HEK293 (cell line): ENCODE measurements around the gene LCN9.

Source experiments
- CTCF ChIA-PET: fragments of 350-600 bp; formaldehyde crosslinking; extraction: SDS; loops from one replicate; lab custom pipeline; 2021; ENCODE audit warnings: antibody characterized with exemption; lab: Yijun Ruan, JAX
- POLR2A ChIA-PET: fragments of 300-600 bp; formaldehyde crosslinking; extraction: SDS; loops from one replicate; lab custom pipeline; 2020; ENCODE audit warnings: antibody characterized with exemption, inconsistent platforms; lab: Yijun Ruan, JAX
- H3K27ac ChIP-seq: fragments of 200-500 bp; sonication (Bioruptor generic); 2 replicates; pipeline ENCODE4 v1.5.1; 2014; ENCODE audit warnings: low read depth, low read length, control low read depth, inconsistent platforms; ENCODE audit errors: extremely low read depth
- H3K36me3 ChIP-seq, 2 experiments: fragments of 200-500 bp in 1 of 2; sonication (Bioruptor generic) in 1 of 2; 1 replicate in 1 of 2; 2 replicates in 1 of 2; pipeline ENCODE4 v1.5.1; 2014 to 2017; ENCODE audit warnings: inconsistent platforms in 2 of 2, low read length in 2 of 2; ENCODE audit not compliant: control insufficient read depth in 2 of 2, insufficient read depth in 1 of 2
- H3K4me1 ChIP-seq: fragments of 200-500 bp; sonication (Bioruptor generic); 2 replicates; pipeline ENCODE4 v1.5.1; 2014; ENCODE audit warnings: mild to moderate bottlenecking, low read length, inconsistent platforms; ENCODE audit not compliant: control insufficient read depth, insufficient read depth
- H3K4me3 ChIP-seq: 2 replicates; pipeline ENCODE4 v1.5.1; 2011; ENCODE audit warnings: low read depth, mild to moderate bottlenecking, control low read depth, low read length, moderate library complexity
- H3K9me3 ChIP-seq: fragments of 200-500 bp; sonication (Bioruptor generic); 2 replicates; pipeline ENCODE4 v1.5.1; 2014; ENCODE audit warnings: low read depth, low read length, inconsistent platforms; ENCODE audit not compliant: control insufficient read depth, insufficient read depth
- BCL11B ChIP-seq: fragments of 450-650 bp; formaldehyde crosslinking; IDR thresholded peaks from 2 replicates; pipeline ENCODE4 v1.5.1; 2016; ENCODE audit warnings: low read depth, missing biosample characterization, missing genetic modification characterization
- GFI1B ChIP-seq: fragments of 450-650 bp; formaldehyde crosslinking; IDR thresholded peaks from 2 replicates; pipeline ENCODE4 v1.5.1; 2016; ENCODE audit warnings: missing biosample characterization, missing genetic modification characterization
- HOXC10 ChIP-seq: sonication (generic); formaldehyde crosslinking; IDR thresholded peaks from 2 replicates; pipeline ENCODE4 v1.8.1; 2023; ENCODE audit warnings: mild to moderate bottlenecking, missing genetic modification reagents
- MEIS1 ChIP-seq: sonication (generic); formaldehyde crosslinking; IDR thresholded peaks from 2 replicates; pipeline ENCODE4 v1.8.1; 2022; ENCODE audit warnings: missing genetic modification reagents, mild to moderate bottlenecking, borderline replicate concordance
- YY2 ChIP-seq: fragments of 450-650 bp; formaldehyde crosslinking; IDR thresholded peaks from 2 replicates; pipeline ENCODE4 v1.5.1; 2016; ENCODE audit warnings: missing biosample characterization, missing genetic modification characterization
- ZBTB1 ChIP-seq: fragments of 450-650 bp; formaldehyde crosslinking; IDR thresholded peaks from 2 replicates; pipeline ENCODE4 v1.5.1; 2016; ENCODE audit warnings: missing biosample characterization, missing genetic modification characterization
- ZBTB20 ChIP-seq: fragments of 450-650 bp; formaldehyde crosslinking; IDR thresholded peaks from 2 replicates; pipeline ENCODE4 v1.5.1; 2016; ENCODE audit warnings: missing biosample characterization, missing genetic modification characterization
- ZFP69B ChIP-seq: fragments of 450-650 bp; formaldehyde crosslinking; IDR thresholded peaks from 2 replicates; pipeline ENCODE4 v1.5.1; 2016; ENCODE audit warnings: missing biosample characterization, missing genetic modification characterization
- ZNF140 ChIP-seq: fragments of 450-650 bp; formaldehyde crosslinking; IDR thresholded peaks from 2 replicates; pipeline ENCODE4 v1.5.1; 2016; ENCODE audit warnings: missing biosample characterization, missing genetic modification characterization
- ZNF169 ChIP-seq: fragments of 450-650 bp; formaldehyde crosslinking; IDR thresholded peaks from 2 replicates; pipeline ENCODE4 v1.5.1; 2016; ENCODE audit warnings: missing biosample characterization, missing genetic modification characterization
- ZNF2 ChIP-seq: fragments of 450-650 bp; formaldehyde crosslinking; IDR thresholded peaks from 2 replicates; pipeline ENCODE4 v1.5.1; 2016; ENCODE audit warnings: missing biosample characterization, missing genetic modification characterization
- ZNF211 ChIP-seq: fragments of 450-650 bp; formaldehyde crosslinking; IDR thresholded peaks from 2 replicates; pipeline ENCODE4 v1.5.1; 2016; ENCODE audit warnings: low read depth, missing biosample characterization, missing genetic modification characterization
- ZNF292 ChIP-seq: fragments of 450-650 bp; formaldehyde crosslinking; IDR thresholded peaks from 2 replicates; pipeline ENCODE4 v1.5.1; 2016; ENCODE audit warnings: low read depth, missing biosample characterization, missing genetic modification characterization, borderline replicate concordance
- ZNF354C ChIP-seq: fragments of 450-650 bp; formaldehyde crosslinking; IDR thresholded peaks from 2 replicates; pipeline ENCODE4 v1.5.1; 2016; ENCODE audit warnings: missing biosample characterization, missing genetic modification characterization, low read depth, borderline replicate concordance
- ZNF37A ChIP-seq: fragments of 450-650 bp; IDR thresholded peaks from 2 replicates; pipeline ENCODE4 v1.5.1; 2018; ENCODE audit warnings: missing biosample characterization, missing genetic modification characterization
- ZNF510 ChIP-seq: fragments of 450-650 bp; formaldehyde crosslinking; IDR thresholded peaks from 2 replicates; pipeline ENCODE4 v1.5.1; 2018; ENCODE audit warnings: mild to moderate bottlenecking, missing genetic modification characterization, missing biosample characterization; ENCODE audit not compliant: insufficient replicate concordance
- ZNF558 ChIP-seq: fragments of 450-650 bp; formaldehyde crosslinking; IDR thresholded peaks from 2 replicates; pipeline ENCODE4 v1.5.1; 2016; ENCODE audit warnings: missing biosample characterization, missing genetic modification characterization
- ZNF571 ChIP-seq: fragments of 450-650 bp; formaldehyde crosslinking; IDR thresholded peaks from 2 replicates; pipeline ENCODE4 v1.5.0; 2017; ENCODE audit warnings: missing biosample characterization, missing genetic modification characterization
- TF ChIP-seq, protein P1 (sequence below): fragments of 450-650 bp; formaldehyde crosslinking; IDR thresholded peaks from 2 replicates; pipeline ENCODE4 v1.5.1; 2017; ENCODE audit warnings: missing biosample characterization, missing genetic modification characterization
- TF ChIP-seq, protein P2 (sequence below): fragments of 450-650 bp; formaldehyde crosslinking; IDR thresholded peaks from 2 replicates; pipeline ENCODE4; 2016; ENCODE audit warnings: missing biosample characterization, missing genetic modification characterization
- TF ChIP-seq, protein P3 (sequence below): fragments of 450-650 bp; formaldehyde crosslinking; IDR thresholded peaks from 2 replicates; pipeline ENCODE4 v1.5.1; 2016; ENCODE audit warnings: missing biosample characterization, missing genetic modification characterization
- TF ChIP-seq, protein P4 (sequence below): fragments of 450-650 bp; formaldehyde crosslinking; IDR thresholded peaks from 2 replicates; pipeline ENCODE4 v1.5.1; 2016; ENCODE audit warnings: missing biosample characterization, missing genetic modification characterization, borderline replicate concordance

LCN9 gene

DNA sequence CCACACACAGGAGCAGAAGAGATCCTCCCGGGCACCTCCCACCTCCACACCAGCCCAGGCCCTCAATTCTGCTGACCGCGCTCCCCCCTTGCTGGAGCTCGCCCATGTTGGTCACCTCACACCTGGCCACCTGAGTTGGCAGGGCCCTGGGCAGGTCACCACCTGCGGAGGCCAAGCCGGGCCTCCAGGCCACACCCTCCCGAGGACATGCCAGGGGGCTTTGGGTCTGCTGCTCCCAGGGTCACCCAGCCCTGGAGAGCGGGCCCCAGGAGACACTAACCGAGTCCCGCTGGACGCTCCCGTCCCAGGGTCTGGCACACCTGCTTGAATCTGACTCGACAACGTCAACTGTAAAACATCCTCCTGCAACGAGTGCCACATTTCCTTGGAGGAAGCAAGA is 34.1 kb downstream of the LCN9 start:
- no peak overlapping the region for H3K4me3 ChIP-seq
- TF ChIP-seq, protein P1, sequence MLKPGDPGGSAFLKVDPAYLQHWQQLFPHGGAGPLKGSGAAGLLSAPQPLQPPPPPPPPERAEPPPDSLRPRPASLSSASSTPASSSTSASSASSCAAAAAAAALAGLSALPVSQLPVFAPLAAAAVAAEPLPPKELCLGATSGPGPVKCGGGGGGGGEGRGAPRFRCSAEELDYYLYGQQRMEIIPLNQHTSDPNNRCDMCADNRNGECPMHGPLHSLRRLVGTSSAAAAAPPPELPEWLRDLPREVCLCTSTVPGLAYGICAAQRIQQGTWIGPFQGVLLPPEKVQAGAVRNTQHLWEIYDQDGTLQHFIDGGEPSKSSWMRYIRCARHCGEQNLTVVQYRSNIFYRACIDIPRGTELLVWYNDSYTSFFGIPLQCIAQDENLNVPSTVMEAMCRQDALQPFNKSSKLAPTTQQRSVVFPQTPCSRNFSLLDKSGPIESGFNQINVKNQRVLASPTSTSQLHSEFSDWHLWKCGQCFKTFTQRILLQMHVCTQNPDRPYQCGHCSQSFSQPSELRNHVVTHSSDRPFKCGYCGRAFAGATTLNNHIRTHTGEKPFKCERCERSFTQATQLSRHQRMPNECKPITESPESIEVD (tag by site-specific recombination) = no peak
- TF ChIP-seq, protein P2, sequence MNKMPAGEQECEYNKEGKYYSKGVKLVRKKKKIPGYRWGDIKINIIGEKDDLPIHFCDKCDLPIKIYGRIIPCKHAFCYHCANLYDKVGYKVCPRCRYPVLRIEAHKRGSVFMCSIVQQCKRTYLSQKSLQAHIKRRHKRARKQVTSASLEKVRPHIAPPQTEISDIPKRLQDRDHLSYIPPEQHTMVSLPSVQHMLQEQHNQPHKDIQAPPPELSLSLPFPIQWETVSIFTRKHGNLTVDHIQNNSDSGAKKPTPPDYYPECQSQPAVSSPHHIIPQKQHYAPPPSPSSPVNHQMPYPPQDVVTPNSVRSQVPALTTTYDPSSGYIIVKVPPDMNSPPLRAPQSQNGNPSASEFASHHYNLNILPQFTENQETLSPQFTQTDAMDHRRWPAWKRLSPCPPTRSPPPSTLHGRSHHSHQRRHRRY = no peak
- TF ChIP-seq ZNF140 (tag by site-specific recombination) (no peak), ZNF169 (tag by site-specific recombination) (no peak), ZNF558 (tag by site-specific recombination) (no peak), ZNF571 (tag by site-specific recombination) (no peak), BCL11B (tag by site-specific recombination) (no peak)
- TF ChIP-seq, protein P3, sequence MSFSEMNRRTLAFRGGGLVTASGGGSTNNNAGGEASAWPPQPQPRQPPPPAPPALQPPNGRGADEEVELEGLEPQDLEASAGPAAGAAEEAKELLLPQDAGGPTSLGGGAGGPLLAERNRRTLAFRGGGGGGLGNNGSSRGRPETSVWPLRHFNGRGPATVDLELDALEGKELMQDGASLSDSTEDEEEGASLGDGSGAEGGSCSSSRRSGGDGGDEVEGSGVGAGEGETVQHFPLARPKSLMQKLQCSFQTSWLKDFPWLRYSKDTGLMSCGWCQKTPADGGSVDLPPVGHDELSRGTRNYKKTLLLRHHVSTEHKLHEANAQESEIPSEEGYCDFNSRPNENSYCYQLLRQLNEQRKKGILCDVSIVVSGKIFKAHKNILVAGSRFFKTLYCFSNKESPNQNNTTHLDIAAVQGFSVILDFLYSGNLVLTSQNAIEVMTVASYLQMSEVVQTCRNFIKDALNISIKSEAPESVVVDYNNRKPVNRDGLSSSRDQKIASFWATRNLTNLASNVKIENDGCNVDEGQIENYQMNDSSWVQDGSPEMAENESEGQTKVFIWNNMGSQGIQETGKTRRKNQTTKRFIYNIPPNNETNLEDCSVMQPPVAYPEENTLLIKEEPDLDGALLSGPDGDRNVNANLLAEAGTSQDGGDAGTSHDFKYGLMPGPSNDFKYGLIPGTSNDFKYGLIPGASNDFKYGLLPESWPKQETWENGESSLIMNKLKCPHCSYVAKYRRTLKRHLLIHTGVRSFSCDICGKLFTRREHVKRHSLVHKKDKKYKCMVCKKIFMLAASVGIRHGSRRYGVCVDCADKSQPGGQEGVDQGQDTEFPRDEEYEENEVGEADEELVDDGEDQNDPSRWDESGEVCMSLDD (tag by site-specific recombination) = no peak
- TF ChIP-seq, protein P4, sequence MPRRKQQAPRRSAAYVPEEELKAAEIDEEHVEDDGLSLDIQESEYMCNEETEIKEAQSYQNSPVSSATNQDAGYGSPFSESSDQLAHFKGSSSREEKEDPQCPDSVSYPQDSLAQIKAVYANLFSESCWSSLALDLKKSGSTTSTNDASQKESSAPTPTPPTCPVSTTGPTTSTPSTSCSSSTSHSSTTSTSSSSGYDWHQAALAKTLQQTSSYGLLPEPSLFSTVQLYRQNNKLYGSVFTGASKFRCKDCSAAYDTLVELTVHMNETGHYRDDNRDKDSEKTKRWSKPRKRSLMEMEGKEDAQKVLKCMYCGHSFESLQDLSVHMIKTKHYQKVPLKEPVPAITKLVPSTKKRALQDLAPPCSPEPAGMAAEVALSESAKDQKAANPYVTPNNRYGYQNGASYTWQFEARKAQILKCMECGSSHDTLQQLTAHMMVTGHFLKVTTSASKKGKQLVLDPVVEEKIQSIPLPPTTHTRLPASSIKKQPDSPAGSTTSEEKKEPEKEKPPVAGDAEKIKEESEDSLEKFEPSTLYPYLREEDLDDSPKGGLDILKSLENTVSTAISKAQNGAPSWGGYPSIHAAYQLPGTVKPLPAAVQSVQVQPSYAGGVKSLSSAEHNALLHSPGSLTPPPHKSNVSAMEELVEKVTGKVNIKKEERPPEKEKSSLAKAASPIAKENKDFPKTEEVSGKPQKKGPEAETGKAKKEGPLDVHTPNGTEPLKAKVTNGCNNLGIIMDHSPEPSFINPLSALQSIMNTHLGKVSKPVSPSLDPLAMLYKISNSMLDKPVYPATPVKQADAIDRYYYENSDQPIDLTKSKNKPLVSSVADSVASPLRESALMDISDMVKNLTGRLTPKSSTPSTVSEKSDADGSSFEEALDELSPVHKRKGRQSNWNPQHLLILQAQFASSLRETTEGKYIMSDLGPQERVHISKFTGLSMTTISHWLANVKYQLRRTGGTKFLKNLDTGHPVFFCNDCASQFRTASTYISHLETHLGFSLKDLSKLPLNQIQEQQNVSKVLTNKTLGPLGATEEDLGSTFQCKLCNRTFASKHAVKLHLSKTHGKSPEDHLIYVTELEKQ (tag by site-specific recombination) = no peak
- TF ChIP-seq, all 188 proteins: peak for 0
- POLR2A ChIA-PET = no interaction called here
- H3K4me1 ChIP-seq = no peaks in the 10 kb centered on the region
- CTCF ChIA-PET = no interaction called here
- H3K27ac ChIP-seq = no peak overlapping the region
- no peaks in the 10 kb centered on the region for H3K9me3 ChIP-seq
- H3K36me3 ChIP-seq = no peaks in the 10 kb centered on the region

DNA sequence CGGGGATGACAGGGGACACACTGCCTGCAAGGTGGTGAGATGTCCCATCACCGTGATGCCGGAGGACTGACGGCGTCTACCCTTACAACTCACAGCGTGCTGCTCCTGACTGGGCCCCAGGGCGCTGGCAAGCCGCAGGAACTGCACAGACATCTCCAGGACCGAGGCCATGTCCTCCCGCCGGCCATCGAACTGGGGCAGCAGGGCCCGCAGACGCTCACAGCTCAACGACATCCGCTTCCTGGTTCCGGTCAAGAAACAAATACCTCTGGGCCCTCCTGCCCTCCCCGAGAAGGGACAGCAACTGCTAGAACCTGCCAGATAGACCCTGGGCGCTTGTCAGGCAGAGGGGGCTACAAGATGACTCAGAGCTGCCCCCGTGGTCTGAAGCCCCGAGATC is 35.1 kb downstream of the LCN9 start:
- Histone ChIP-seq H3K9me3 (no peaks in the 10 kb centered on the region), H3K27ac (no peak overlapping the region), H3K4me1 (no peaks in the 10 kb centered on the region), H3K4me3 (no peak overlapping the region), H3K36me3 (no peaks in the 10 kb centered on the region)
- POLR2A ChIA-PET = no interaction called here
- TF ChIP-seq ZNF354C (no peak), ZBTB20 (tag by site-specific recombination) (no peak), GFI1B (tag by site-specific recombination) (no peak), ZBTB1 (tag by site-specific recombination) (no peak), ZFP69B (tag by site-specific recombination) (no peak), ZNF292 (tag by site-specific recombination) (no peak), MEIS1 (CRISPR knock-in tag) (no peak), ZNF211 (tag by site-specific recombination) (no peak), ZNF510 (tag by site-specific recombination) (no peak), ZNF2 (tag by site-specific recombination) (no peak), HOXC10 (CRISPR knock-in tag) (no peak), YY2 (tag by site-specific recombination) (no peak), ZNF37A (tag by site-specific recombination) (no peak)
- TF ChIP-seq, protein P2 = no peak
- CTCF ChIA-PET = interaction anchor here (0.6 kb wide), 3 partner anchors 91 to 218 kb away, joined by 3 to 5 read pairs (median 4); no protein-coding TSS in a partner anchor
